ENCODE results near the gene MCM5.
"Not testable (repeated sequence)": the region's sequence is repeated elsewhere in the genome, so short reads cannot be mapped to it uniquely, and the experiment has no call there.

MCM5 gene

GRCh38 chr22:35434061-35434710 is 34.2 kb downstream of the MCM5 start:
- DNase-seq: no peak

GRCh38 chr22:35435201-35435740 is 35.3 kb downstream of the MCM5 start:
- DNase-seq: no peak

GRCh38 chr22:35436421-35436820 is 36.5 kb downstream of the MCM5 start:
- no peak for DNase-seq

- peak; percentile 24 to 42 for DNase-seq
These were observed 37.1 kb downstream of the MCM5 start for GRCh38 chr22:35437049-35437448.

GRCh38 chr22:35438673-35439364 is 38.9 kb downstream of the MCM5 start:
- not testable (repeated sequence) for DNase-seq

GRCh38 chr22:35439365-35439717 is 39.4 kb downstream of the MCM5 start:
- no peak for DNase-seq

GRCh38 chr22:35440129-35440528 is 40.2 kb downstream of the MCM5 start:
- DNase-seq: no peak

- DNase-seq: no peak
These were observed 41.7 kb downstream of the MCM5 start for GRCh38 chr22:35441489-35442100.

- DNase-seq: no peak
These were observed 42.5 kb downstream of the MCM5 start for GRCh38 chr22:35442471-35442870.

- no peak for DNase-seq
These were observed 43.4 kb downstream of the MCM5 start for GRCh38 chr22:35443338-35443737.

GRCh38 chr22:35443790-35444684 is 44.1 kb downstream of the MCM5 start:
- DNase-seq: no peak

GRCh38 chr22:35444685-35445399 is 44.9 kb downstream of the MCM5 start:
- DNase-seq: no peak

- no peak for DNase-seq
These were observed 46.0 kb downstream of the MCM5 start for GRCh38 chr22:35445933-35446332.

GRCh38 chr22:35446365-35446764 is 46.4 kb downstream of the MCM5 start:
- DNase-seq: no peak

- no peak for DNase-seq
These were observed 48.6 kb downstream of the MCM5 start for GRCh38 chr22:35448523-35448922.

GRCh38 chr22:35449829-35450689 is 50.1 kb downstream of the MCM5 start:
- DNase-seq: no peak

GRCh38 chr22:35450824-35451569 is 51.1 kb downstream of the MCM5 start:
- no peak for DNase-seq

GRCh38 chr22:35451592-35451991 is 51.7 kb downstream of the MCM5 start:
- DNase-seq: no peak

- no peak for DNase-seq
These were observed 52.4 kb downstream of the MCM5 start for GRCh38 chr22:35452351-35452781.

All from NCI-H526 (cell line).